Measurements from ENCODE around the gene ITGA2.

Gene ITGA2

GRCh38 chr5:53055365-53055764 lies 66.2 kb downstream of the ITGA2 start:
- no peak for DNase-seq (ENCODE audit: low read depth in 2 of 3, low spot score in 2 of 3)

DNA sequence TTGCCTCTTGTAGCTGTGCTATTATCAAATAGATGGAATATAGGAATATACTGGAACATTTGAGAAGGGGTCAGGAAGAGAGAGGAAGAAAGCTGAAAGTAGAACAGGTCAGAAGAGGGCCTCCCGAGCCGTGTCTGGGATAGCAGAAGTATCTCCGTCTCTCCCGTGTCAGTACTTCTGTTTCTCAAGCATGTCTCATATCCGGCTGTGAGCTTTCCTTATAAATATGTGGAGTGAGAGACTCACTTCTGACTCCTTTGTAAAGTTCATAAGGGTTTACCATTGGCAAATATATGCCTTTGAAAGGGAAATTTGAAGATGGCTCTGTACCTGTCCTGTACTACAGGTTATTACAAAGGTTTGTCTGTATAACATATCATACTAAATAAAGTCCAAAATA lies 70.1 kb downstream of the ITGA2 start:
- DNase-seq (ENCODE audit: low read depth in 2 of 3, low spot score in 2 of 3) = no peak

- DNase-seq (ENCODE audit: low read depth in 2 of 3, low spot score in 2 of 3) = no peak
Observed at GRCh38 chr5:53063176-53063575, 74.0 kb downstream of the ITGA2 start.

DNA sequence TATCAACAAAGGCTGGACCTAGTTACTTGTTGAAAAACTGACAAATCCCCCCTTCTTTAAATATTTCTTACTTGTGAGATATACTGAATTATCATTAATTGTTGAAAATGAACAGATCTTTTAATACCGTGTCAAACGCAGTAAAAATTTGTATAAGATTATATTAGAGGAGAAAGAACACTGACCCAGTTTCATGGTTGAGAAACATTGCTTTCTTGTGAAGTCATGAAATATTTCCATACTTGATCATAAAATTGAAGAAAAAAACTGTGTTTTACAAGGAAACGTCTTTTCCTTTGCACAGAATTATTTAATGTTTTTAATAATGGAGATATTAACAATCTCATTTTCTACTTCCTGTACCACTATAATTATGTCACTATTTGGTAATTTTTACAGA lies 74.6 kb downstream of the ITGA2 start:
- no peak for DNase-seq (ENCODE audit: low read depth in 2 of 3, low spot score in 2 of 3)

DNA sequence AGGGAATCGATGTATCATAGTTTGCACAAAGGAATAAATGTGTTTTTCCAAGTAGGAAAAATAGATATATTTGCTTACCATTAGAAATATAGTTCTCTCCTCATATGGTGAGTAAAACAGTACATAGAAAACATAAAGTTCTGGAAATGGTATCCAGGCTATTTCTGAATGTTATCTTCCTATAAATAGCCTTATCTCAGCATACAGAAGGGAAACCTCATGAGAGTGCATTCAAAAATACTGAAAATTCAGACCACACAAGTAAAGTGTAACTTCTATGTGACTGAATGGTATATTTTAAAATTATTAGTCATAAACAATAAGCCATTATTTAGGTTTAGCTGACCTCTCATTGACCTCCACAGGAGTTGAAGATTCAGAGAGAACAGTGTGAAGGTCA lies 76.9 kb downstream of the ITGA2 start:
- DNase-seq (ENCODE audit: low read depth in 2 of 3, low spot score in 2 of 3) = no peak

DNA sequence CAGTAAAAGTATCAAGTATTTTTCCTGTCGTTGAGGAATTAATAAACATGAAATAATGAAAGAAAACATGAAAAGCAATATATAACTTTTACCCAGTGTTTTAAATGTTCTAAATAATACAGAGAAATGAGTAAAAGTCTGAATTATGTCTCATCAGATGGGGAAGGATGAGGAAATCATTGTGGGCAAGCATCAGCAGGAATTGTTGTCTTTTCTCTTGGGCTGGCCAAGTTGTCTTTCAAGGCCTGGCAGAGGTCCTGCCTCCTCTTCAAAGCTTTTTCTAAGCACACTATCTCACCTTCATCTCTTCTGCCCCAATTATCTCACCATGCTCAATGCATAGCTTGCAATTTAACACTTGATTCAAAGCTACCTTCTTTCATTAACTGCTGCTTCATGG lies 78.5 kb downstream of the ITGA2 start:
- DNase-seq (ENCODE audit: low read depth in 2 of 3, low spot score in 2 of 3) = no peak

DNA sequence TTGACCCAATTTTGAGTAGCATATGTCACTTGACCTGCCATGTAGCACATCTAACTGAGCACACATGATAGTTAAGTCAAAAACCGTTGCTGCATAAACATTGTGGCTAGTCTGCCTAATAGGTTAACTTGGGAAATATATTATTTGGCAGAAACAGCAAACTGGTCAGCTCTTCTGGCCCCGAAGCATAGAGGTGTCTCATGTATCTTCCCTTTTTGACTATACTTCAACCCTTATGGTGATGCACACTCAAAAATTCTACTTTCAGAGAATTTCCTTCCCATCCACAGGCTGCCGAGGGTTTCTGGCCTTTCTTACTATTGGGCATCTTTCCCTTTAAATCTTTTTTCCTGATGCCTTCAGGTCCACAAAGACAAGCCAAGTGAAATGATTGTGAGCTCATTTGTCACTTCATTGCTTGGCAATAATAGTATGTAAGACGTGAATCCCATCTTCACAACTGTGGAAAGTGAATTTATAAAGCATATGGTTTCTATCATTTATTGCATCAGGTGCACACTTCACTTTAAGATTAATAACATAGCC lies 79.2 kb downstream of the ITGA2 start:
- DNase-seq (ENCODE audit: low read depth in 2 of 3, low spot score in 2 of 3) = no peak

DNA sequence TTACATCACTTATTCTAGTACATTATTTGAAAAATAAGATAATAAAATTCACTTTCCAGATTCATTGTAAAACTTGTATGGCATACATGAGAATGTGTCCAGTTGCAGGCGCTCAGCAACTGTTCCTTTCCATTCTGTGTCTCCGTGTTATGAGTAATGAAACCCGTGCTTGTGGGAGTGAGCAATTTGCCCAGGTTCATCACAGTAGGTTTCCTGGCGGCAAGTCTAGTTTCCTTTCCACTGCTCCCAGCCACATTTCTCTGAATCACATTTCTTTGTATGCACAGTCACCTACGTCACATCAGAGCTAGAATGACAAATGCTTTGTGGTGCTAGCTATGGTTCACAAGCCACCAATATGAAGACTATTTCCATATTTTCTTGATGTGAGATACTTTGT lies 80.5 kb downstream of the ITGA2 start:
- DNase-seq (ENCODE audit: low read depth in 2 of 3, low spot score in 2 of 3) = peak in 2 of 3 experiments; percentile 36 to 40

DNA sequence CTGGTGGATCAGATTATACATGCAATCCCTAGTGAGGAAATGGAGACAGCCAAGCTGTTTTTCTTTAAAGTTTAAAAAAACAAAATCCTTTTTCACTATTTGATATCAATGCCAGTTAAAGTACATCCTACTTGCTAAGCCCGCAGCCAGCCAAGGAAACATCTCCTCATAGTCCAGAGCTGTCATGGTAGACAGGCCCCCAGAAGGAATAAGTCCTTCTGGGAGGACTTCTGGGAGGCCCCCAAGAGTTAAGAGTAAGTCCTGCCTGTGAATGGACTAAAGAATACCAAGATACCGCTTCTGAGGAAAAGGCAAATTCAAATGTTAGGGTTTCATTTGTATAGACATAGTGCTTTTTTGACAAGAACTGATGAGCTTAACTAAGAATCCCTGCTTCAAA lies 82.1 kb downstream of the ITGA2 start:
- no peak for DNase-seq (ENCODE audit: low read depth in 2 of 3, low spot score in 2 of 3)

GRCh38 chr5:53071738-53072137 lies 82.6 kb downstream of the ITGA2 start:
- no peak for DNase-seq (ENCODE audit: low read depth in 2 of 3, low spot score in 2 of 3)

DNA sequence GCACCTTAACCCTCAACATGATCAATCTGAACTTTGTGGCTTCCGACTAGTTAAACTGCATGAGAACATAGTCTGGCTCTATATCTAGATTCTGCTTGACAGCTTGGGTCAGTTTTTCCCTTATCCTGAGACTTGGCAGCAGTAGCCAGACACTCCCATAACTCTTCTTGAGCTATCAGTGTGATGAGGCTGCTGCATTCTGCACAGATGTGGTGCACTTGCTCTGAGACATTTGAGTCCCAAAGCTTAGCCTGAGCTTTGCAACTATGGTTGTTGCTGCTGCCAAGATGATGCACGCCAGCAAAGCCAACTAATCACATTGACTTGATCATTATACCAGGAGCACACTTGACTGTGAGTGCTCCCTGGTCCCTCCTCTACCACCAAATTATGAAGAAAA lies 84.2 kb downstream of the ITGA2 start:
- no peak for DNase-seq (ENCODE audit: low read depth in 2 of 3, low spot score in 2 of 3)

DNA sequence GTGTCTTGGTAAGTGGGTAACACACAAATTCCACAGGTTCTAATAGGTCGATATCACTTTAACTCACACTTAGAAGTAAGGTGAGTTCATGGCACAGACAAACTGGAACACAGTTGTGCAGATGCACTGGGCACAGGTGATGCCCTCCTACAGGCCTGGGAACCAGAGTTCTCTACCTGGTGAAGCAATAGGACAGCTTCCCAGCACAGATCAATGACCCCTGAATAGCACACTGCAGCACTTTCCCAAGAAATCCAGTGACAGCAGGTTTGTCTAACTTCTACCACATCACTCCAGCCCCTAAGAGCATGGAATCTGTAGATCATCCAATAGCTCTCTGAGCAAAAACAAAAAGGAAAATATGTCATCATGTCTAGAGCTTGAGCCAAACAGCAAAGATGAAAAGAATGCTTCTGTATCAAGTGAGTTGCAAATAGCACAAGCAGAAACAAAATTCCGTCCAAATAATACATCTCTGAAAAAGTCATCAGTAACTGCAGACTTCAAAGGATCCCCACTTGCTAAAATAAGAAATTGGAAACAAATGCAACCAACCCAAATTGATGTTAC lies 86.9 kb downstream of the ITGA2 start:
- no peak for DNase-seq (ENCODE audit: low read depth in 2 of 3, low spot score in 2 of 3)

DNA sequence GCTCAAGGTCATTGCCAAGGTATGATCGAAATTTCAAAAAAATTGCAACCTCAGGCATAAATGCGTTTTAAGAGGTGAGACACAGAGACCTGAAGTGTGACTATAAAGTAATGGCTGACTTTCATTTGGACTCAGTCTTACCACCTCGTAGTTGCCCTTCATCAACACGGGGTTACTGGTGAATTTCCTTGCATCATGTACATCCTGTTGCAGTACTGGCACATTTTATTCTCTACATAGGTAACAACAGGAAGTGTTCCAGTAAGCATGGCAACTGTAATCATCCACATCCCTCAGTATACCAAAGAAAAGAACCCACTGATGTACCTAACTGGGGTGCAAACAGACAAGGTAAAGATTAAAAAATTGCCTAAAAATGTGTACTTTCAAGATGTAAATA lies 91.1 kb downstream of the ITGA2 start:
- no peak for DNase-seq (ENCODE audit: low read depth in 2 of 3, low spot score in 2 of 3)

DNA sequence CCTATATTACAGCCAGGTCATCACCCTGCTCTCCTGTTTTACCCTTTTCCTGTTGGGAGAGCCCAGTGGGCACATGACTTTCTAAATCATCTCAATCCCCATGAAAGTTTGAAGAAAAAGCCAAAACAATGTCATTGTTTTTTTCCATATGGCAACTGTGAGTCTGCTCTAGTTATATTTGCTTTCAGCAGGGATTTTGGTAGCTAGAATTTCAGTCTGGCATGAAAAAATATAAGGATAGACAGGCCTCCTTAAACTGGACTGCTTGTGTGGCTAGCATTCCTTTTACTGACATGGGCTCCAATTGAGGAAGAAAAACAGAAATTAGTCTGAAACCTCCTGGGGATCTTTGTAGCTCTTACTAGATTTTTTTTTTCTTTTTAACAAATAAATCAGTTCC lies 94.8 kb downstream of the ITGA2 start:
- DNase-seq (ENCODE audit: low read depth in 2 of 3, low spot score in 2 of 3) = no peak

GRCh38 chr5:53084546-53085255 lies 95.5 kb downstream of the ITGA2 start:
- no peak for DNase-seq (ENCODE audit: low read depth in 2 of 3, low spot score in 2 of 3)

- no peak for DNase-seq (ENCODE audit: low read depth in 2 of 3, low spot score in 2 of 3)
Observed at GRCh38 chr5:53087171-53087570, 98.0 kb downstream of the ITGA2 start.

DNA sequence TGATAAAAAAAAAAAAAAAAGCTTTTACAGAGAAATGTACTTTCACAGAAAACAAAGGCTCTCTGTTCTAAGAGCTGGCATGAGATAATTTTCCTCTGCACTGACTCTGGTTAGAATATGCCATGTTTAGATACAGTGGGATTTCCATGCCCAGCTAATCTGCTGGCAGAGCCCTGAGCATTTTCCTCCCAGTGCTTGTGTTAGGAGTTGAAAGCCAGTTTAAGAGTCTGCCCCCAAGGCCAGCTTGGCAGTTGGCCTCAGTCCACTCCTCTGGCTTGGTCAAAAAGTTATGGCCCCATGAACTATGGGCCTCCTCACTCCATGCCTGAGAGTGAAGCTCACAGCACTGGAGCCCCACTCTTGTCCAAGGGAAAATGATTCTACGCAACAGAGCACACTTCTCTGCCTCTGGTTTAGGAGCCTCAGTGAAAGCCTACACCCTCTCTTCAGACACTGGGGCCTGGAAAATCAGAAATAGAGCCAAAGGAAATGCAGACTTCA lies 98.5 kb downstream of the ITGA2 start:
- DNase-seq (ENCODE audit: low read depth in 2 of 3, low spot score in 2 of 3) = no peak

- DNase-seq (ENCODE audit: low read depth in 2 of 3, low spot score in 2 of 3) = no peak
Observed at GRCh38 chr5:53089481-53089991, 100.4 kb downstream of the ITGA2 start.

GRCh38 chr5:53090229-53090628 lies 101.1 kb downstream of the ITGA2 start:
- DNase-seq (ENCODE audit: low read depth in 2 of 3, low spot score in 2 of 3) = no peak

DNA sequence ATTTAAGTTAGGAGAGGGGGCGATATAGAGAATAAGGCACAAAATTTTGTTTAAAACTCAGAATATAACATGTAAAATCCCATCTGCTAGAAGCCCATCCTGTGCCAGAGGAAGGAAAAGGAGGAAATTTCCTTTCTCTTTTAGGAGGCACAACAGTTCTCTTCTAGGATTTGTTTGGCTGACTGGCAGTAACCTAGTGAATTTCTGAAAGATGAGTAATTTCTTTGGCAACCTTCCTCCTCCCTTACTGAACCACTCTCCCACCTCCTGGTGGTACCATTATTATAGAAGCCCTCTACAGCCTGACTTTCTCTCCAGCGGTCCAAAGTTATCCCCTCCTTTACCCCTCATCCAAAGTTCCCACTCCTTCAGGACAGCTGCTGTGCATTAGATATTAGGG lies 102.1 kb downstream of the ITGA2 start:
- no peak for DNase-seq (ENCODE audit: low read depth in 2 of 3, low spot score in 2 of 3)

- no peak for DNase-seq (ENCODE audit: low read depth in 2 of 3, low spot score in 2 of 3)
Observed at GRCh38 chr5:53092242-53092641, 103.1 kb downstream of the ITGA2 start.

DNA sequence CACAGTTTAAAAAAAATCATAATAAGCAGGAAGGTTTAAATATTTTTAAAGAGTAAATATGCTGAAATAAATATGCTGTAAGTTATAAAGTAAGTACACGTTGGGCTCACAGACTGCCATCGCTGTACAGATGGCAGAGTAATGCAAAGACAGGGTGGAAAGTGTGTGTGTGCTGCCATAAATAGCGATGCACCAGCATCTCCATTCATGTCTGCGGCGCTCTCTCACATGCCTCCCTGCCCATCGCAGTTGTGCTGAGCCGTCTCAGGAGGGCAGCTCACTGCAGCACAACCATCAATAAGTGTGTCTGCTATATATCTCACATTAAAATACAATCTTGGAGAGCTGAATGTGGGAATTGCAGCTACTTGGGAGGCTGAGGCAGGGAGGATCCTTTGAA lies 106.1 kb downstream of the ITGA2 start:
- DNase-seq (ENCODE audit: low read depth in 2 of 3, low spot score in 2 of 3) = no peak
